SK-N-SH (cell line): ENCODE results near the gene MAGEH1. TPM values are rescaled to one million over a fixed set of nuclear protein-coding genes. Genes with fewer than 3 reads are reported as not detected.
A peak's percentile ranks its signal among the peaks of the same experiment; 100 is the strongest.
"Not testable (repeated sequence)": the region's sequence is repeated elsewhere in the genome, so short reads cannot be mapped to it uniquely, and the experiment has no call there.

Source experiments
- CTCF ChIA-PET: fragments of 300-600, 350-600 bp; formaldehyde crosslinking; extraction: SDS; loops from one replicate; lab custom pipeline; 2021; lab: Yijun Ruan, JAX
- POLR2A ChIA-PET: fragments of 350-600 bp; sonication (Branson Sonifier 250); formaldehyde crosslinking; extraction: SDS; loops from one replicate; lab custom pipeline; 2020; ENCODE audit warnings: antibody characterized with exemption, inconsistent platforms; lab: Yijun Ruan, JAX
- DNase-seq: peaks from one replicate; pipeline ENCODE4 v3.0.0; 2012
- H2AFZ ChIP-seq: fragments of 200-600 bp; sonication (generic); 2 replicates; pipeline ENCODE4 v1.8.1; 2016; ENCODE audit warnings: antibody characterized with exemption, mild to moderate bottlenecking, low read depth
- H3F3A ChIP-seq: fragments of 200-600 bp; sonication (generic); replicated peaks from 2 replicates; pipeline ENCODE3; 2016; ENCODE audit warnings: antibody characterized with exemption, mild to moderate bottlenecking; ENCODE audit not compliant: insufficient read depth
- H3K27ac ChIP-seq, 2 experiments: fragments of 200-500 bp in 1 of 2; fragments of 200-600 bp in 1 of 2; sonication (Bioruptor generic) in 1 of 2; sonication (generic), shearing (Covaris generic) in 1 of 2; 2 replicates each; pipeline versions ENCODE4 v1.5.1 to v1.6.1; 2014 to 2016; ENCODE audit warnings: low read depth in 2 of 2, inconsistent platforms in 1 of 2, low read length in 1 of 2, mild to moderate bottlenecking in 1 of 2, mixed read lengths in 1 of 2
- H3K27me3 ChIP-seq: fragments of 200-600 bp; sonication (generic), shearing (Covaris generic); 2 replicates; pipeline ENCODE4 v1.6.1; 2016; ENCODE audit warnings: mixed run types; ENCODE audit not compliant: insufficient read depth
- H3K36me3 ChIP-seq, 2 experiments: fragments of 200-500 bp in 1 of 2; fragments of 200-600 bp in 1 of 2; sonication (Bioruptor generic) in 1 of 2; sonication (generic) in 1 of 2; replicated peaks in 1 of 2; 2 replicates each; pipeline versions ENCODE3 to v1.5.1; 2014 to 2016; ENCODE audit warnings: low read length in 1 of 2, mild to moderate bottlenecking in 1 of 2; ENCODE audit not compliant: insufficient read depth in 2 of 2, control insufficient read depth in 1 of 2
- H3K4me1 ChIP-seq, 2 experiments: fragments of 200-500 bp in 1 of 2; fragments of 200-600 bp in 1 of 2; sonication (Bioruptor generic) in 1 of 2; sonication (generic), shearing (Covaris generic) in 1 of 2; 2 replicates each; pipeline versions ENCODE4 v1.5.1 to v1.6.1; 2014 to 2016; ENCODE audit warnings: low read depth in 1 of 2, low read length in 1 of 2, mixed run types in 1 of 2; ENCODE audit not compliant: insufficient read depth in 2 of 2, control insufficient read depth in 1 of 2
- H3K4me2 ChIP-seq: fragments of 200-600 bp; sonication (generic), shearing (Covaris generic); 2 replicates; pipeline ENCODE4 v1.6.1; 2017; ENCODE audit warnings: mixed run types
- H3K4me3 ChIP-seq, 2 experiments: fragments of 200-500 bp in 1 of 2; fragments of 200-600 bp in 1 of 2; sonication (Bioruptor generic) in 1 of 2; sonication (generic), shearing (Covaris generic) in 1 of 2; 2 replicates each; pipeline versions ENCODE4 v1.5.1 to v1.8.1; 2014 to 2016; ENCODE audit warnings: low read depth in 2 of 2, inconsistent platforms in 1 of 2, low read length in 1 of 2, mild to moderate bottlenecking in 1 of 2, mixed read lengths in 1 of 2, moderate library complexity in 1 of 2
- H3K79me2 ChIP-seq: fragments of 200-600 bp; sonication (generic); 2 replicates; pipeline ENCODE4 v1.8.1; 2017; ENCODE audit warnings: mild to moderate bottlenecking; ENCODE audit not compliant: insufficient read depth
- H3K9ac ChIP-seq: fragments of 200-600 bp; sonication (generic); 2 replicates; pipeline ENCODE4 v1.6.1; 2017; ENCODE audit warnings: mixed run types
- H3K9me2 ChIP-seq: fragments of 200-600 bp; sonication (generic); 2 replicates; pipeline ENCODE4 v1.6.1; 2017; ENCODE audit warnings: mixed run types
- H3K9me3 ChIP-seq: fragments of 200-600 bp; sonication (generic); 2 replicates; pipeline ENCODE4 v1.6.1; 2017; ENCODE audit warnings: mixed run types, mild to moderate bottlenecking, moderate library complexity
- H4K20me1 ChIP-seq: fragments of 200-600 bp; sonication (generic); 2 replicates; pipeline ENCODE4 v1.6.1; 2017; ENCODE audit warnings: mild to moderate bottlenecking, mixed run types; ENCODE audit not compliant: insufficient read depth
- FOXJ3 ChIP-seq: sonication (generic); formaldehyde crosslinking; IDR thresholded peaks from 2 replicates; pipeline ENCODE4 v1.5.1; 2020; ENCODE audit warnings: mild to moderate bottlenecking, missing genetic modification reagents
- JUND ChIP-seq: IDR thresholded peaks from 2 replicates; pipeline ENCODE4 v1.4.0; 2012
- MXI1 ChIP-seq: IDR thresholded peaks from 2 replicates; pipeline ENCODE4 v1.6.1; 2012; ENCODE audit warnings: mild to moderate bottlenecking, low read depth, low read length, improper control_type of control experiment
- NFIC ChIP-seq: IDR thresholded peaks from 2 replicates; pipeline ENCODE4 v1.4.0; 2012; ENCODE audit warnings: borderline replicate concordance
- POLR2AphosphoS5 ChIP-seq: IDR thresholded peaks from 2 replicates; pipeline ENCODE4 v1.6.1; 2012; ENCODE audit warnings: low read depth, low read length
- RFX5 ChIP-seq: IDR thresholded peaks from 2 replicates; pipeline ENCODE4 v1.6.1; 2012; ENCODE audit warnings: mild to moderate bottlenecking, improper control_type of control experiment, low read length
- SIN3A ChIP-seq: IDR thresholded peaks from 2 replicates; pipeline ENCODE4 v1.6.1; 2012; ENCODE audit warnings: low read depth, mild to moderate bottlenecking, low read length, moderate library complexity, borderline replicate concordance
- USF1 ChIP-seq: IDR thresholded peaks from 2 replicates; pipeline ENCODE4 v1.4.0; 2012; ENCODE audit warnings: low read depth, borderline replicate concordance
- USF2 ChIP-seq: fragments of 150-350 bp; IDR thresholded peaks from 2 replicates; pipeline ENCODE4 v1.6.1; 2017; ENCODE audit warnings: antibody characterized with exemption, low read length, low read depth, borderline replicate concordance
- YY1 ChIP-seq: IDR thresholded peaks from 2 replicates; pipeline ENCODE4 v1.4.0; 2012; ENCODE audit warnings: low read depth, mild to moderate bottlenecking
- WGBS: methylation state at CpG from one replicate; pipeline ENCODE4 v1.1.6; 2017; ENCODE audit warnings: low lambda C conversion rate; 5-methylcytosine and 5-hydroxymethylcytosine counted together
- polyA plus RNA-seq, 3 experiments: library from polyadenylated mRNA; depleted of rRNA; stranded (reverse); fragments of >200 nt; gene quantifications; 2 replicates each; pipeline ENCODE4 v1.2.3, GENCODE V29; 2012

MAGEH1 gene
- polyA plus RNA-seq, 1 of the 3 experiments (the other 2 are of a cell fraction) = 19.7 TPM

GRCh38 chrX:55451626-55451989 is 319 bp upstream of the MAGEH1 start:
- WGBS = 1% methylated on average over 11 of the region's 11 CpGs

GRCh38 chrX:55452833-55453124 is 852 bp downstream of the MAGEH1 start:
- no peaks in the 10 kb centered on the region for H3F3A ChIP-seq
- ChIA-PET POLR2A (no interaction called here), CTCF (interaction anchor here (0.9 kb wide), 1 partner anchor 36 kb away, joined by 4 read pairs; no protein-coding TSS in a partner anchor)
- peak; percentile 10 for DNase-seq
- H2AFZ ChIP-seq = peak overlapping the region; percentile 88; the same call in 1 of the 2 replicates
- H3K27ac ChIP-seq = peak overlapping the region in 1 of 2 experiments; percentile 72; a peak in 1 of 4 replicates
- H3K9me3 ChIP-seq = no peaks in the 10 kb centered on the region
- H3K79me2 ChIP-seq = no peaks in the 10 kb centered on the region
- H3K27me3 ChIP-seq = no peaks in the 10 kb centered on the region
- H3K9me2 ChIP-seq = no peaks in the 10 kb centered on the region
- no peaks in the 10 kb centered on the region for H3K36me3 ChIP-seq
- H3K4me1 ChIP-seq = no peaks in the 10 kb centered on the region
- H3K4me3 ChIP-seq = peak overlapping the region; percentile 65 to 75
- H4K20me1 ChIP-seq = no peaks in the 10 kb centered on the region
- peak overlapping the region; percentile 74 for H3K4me2 ChIP-seq
- TF ChIP-seq USF2 (no peak), USF1 (no peak), MXI1 (peak; percentile 25; the same call in 1 of the 2 replicates), JUND (no peak)
- TF ChIP-seq, all 33 proteins: peak for 1
- 8% methylated on average over 9 of the region's 9 CpGs for WGBS
- H3K9ac ChIP-seq = peak overlapping the region; percentile 74

More at GRCh38 chrX:55451626-55451989, 319 bp upstream of the MAGEH1 start:
- Histone ChIP-seq H3K9me2 (no peaks in the 10 kb centered on the region), H3K4me3 (peak overlapping the region; percentile 65 to 75), H4K20me1 (no peaks in the 10 kb centered on the region), H3K27ac (peak overlapping the region; percentile 36 to 72; a peak in 2 of 4 replicates), H2AFZ (peak overlapping the region; percentile 88), H3K36me3 (no peaks in the 10 kb centered on the region), H3K4me1 (no peaks in the 10 kb centered on the region), H3K27me3 (no peaks in the 10 kb centered on the region), H3K9ac (peak overlapping the region; percentile 74; the same call in 1 of the 2 replicates), H3K4me2 (peak overlapping the region; percentile 74), H3K9me3 (no peaks in the 10 kb centered on the region), H3K79me2 (no peaks in the 10 kb centered on the region), H3F3A (no peaks in the 10 kb centered on the region)
- ChIA-PET CTCF (interaction anchor here (0.8 to 1.0 kb wide), 3 partner anchors 37 to 266 kb away, joined by 3 to 4 read pairs (median 3); partner anchors contain the start of gene RRAGB), POLR2A (interaction anchor here (0.5 to 1.2 kb wide), 2 partner anchors 37 to 812 kb away, joined by 4 to 6 read pairs; no protein-coding TSS in a partner anchor)
- no peak for DNase-seq
- TF ChIP-seq RFX5 (no peak), YY1 (no peak), POLR2AphosphoS5 (no peak), NFIC (no peak), SIN3A (no peak), FOXJ3 (CRISPR knock-in tag) (no peak)

DNA sequence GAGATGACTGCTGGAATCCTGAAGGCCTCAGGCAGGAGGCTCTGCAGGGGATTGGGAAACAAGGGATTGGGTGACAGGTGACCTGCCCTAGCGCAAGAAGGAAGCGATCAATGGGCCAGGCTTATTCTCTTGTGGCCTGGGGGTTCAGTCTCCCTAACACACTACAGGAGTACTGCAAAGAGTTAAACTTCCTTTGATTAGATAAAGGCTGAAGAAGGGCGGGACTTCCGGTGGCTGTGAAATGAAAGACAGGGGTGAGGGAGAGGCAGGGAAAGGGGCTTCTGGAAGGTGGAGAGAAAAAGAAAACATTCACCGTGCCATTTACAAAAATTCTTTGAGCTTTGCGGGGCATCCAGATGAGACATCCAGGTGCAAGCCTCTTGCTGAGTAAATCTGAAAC is 3.8 kb downstream of the MAGEH1 start:
- H3K9me3 ChIP-seq, H3K27ac ChIP-seq, H3K9ac ChIP-seq, DNase-seq, H3K9me2 ChIP-seq, H3K4me2 ChIP-seq, POLR2A ChIA-PET, H2AFZ ChIP-seq, H4K20me1 ChIP-seq, H3F3A ChIP-seq, H3K4me3 ChIP-seq, CTCF ChIA-PET, H3K4me1 ChIP-seq, H3K27me3 ChIP-seq, H3K79me2 ChIP-seq, H3K36me3 ChIP-seq: not testable (repeated sequence)
- no CpG with 5 or more reads among the region's 6 CpGs for WGBS

DNA sequence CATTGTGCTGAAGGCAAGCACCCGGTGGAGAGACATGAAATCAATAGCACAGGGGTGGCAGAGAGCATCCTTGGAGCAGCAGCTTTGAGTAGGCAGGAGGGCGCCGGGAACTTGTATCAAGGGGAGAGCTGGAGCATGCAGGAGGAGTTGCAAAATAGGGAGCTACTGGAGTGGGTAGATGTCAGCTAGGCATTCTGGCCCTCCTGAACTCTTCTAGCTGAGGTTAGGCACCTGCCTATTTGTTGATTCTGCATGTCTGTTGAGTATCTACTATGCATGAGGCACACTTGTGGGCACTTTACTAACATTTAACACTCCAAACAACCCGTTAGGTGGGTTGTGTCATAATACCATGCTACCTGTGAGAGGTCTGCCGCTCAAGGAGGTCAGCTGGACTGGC is 7.5 kb downstream of the MAGEH1 start:
- no CpG with 5 or more reads among the region's 5 CpGs for WGBS
- H3K27me3 ChIP-seq, H2AFZ ChIP-seq, H3K27ac ChIP-seq, CTCF ChIA-PET, H4K20me1 ChIP-seq, H3K4me1 ChIP-seq, H3K9me3 ChIP-seq, H3K4me3 ChIP-seq, H3K36me3 ChIP-seq, H3K79me2 ChIP-seq, H3K9me2 ChIP-seq, DNase-seq, H3K9ac ChIP-seq, POLR2A ChIA-PET, H3K4me2 ChIP-seq, H3F3A ChIP-seq: not testable (repeated sequence)

GRCh38 chrX:55459926-55460325 is 8.0 kb downstream of the MAGEH1 start:
- H3K79me2 ChIP-seq, CTCF ChIA-PET: not testable (repeated sequence)
- WGBS = no CpG with 5 or more reads among the region's 4 CpGs

More at GRCh38 chrX:55459926-55460325, 8.0 kb downstream of the MAGEH1 start:
- H3K9me3 ChIP-seq, H2AFZ ChIP-seq, H3K27me3 ChIP-seq, H3F3A ChIP-seq, H3K36me3 ChIP-seq, POLR2A ChIA-PET, H4K20me1 ChIP-seq, DNase-seq, H3K4me3 ChIP-seq, H3K27ac ChIP-seq, H3K4me1 ChIP-seq, H3K9ac ChIP-seq, H3K9me2 ChIP-seq, H3K4me2 ChIP-seq: not testable (repeated sequence)
